Adrenal gland (tissue), 12 donors: ENCODE results near the gene ADAMTS18. TPM values are rescaled to one million over a fixed set of nuclear protein-coding genes. Genes with fewer than 3 reads are reported as not detected.
"Not testable (repeated sequence)": the region's sequence is repeated elsewhere in the genome, so short reads cannot be mapped to it uniquely, and the experiment has no call there.

Experiments used
- DNase-seq, 7 donors: peaks; one replicate each; pipeline ENCODE4 v3.0.0-alpha.2; 2019 to 2020
- H3K27ac ChIP-seq, 5 donors: fragments of 200-600 bp; sonication (generic) in 4 of 5; 1 replicate in 3 of 5; 2 replicates in 2 of 5; pipeline versions ENCODE4 v1.5.1 to v1.8.0; 2016 to 2020; ENCODE audit warnings: mild to moderate bottlenecking in 1 of 5
- H3K27me3 ChIP-seq: fragments of 200-600 bp; 2 replicates; pipeline ENCODE4 v1.8.0; 2021
- H3K36me3 ChIP-seq, 2 donors: fragments of 200-600 bp; replicated peaks in 1 of 2; 1 replicate in 1 of 2; 2 replicates in 1 of 2; pipeline versions ENCODE4 v1.5.1 to v1.8.0; 2018 to 2022
- H3K4me1 ChIP-seq, 2 donors: fragments of 200-600 bp; replicated peaks in 1 of 2; 1 replicate in 1 of 2; 2 replicates in 1 of 2; pipeline versions ENCODE4 v1.5.1 to v1.8.0; 2018 to 2021
- H3K4me3 ChIP-seq, 4 donors: fragments of 200-600 bp; sonication (generic) in 3 of 4; one replicate each; pipeline ENCODE4 v1.5.1; 2016 to 2018
- H3K9me3 ChIP-seq, 3 donors: fragments of 200-600 bp; sonication (generic) in 1 of 3; replicated peaks in 1 of 3; 1 replicate in 2 of 3; 2 replicates in 1 of 3; pipeline versions ENCODE4 v1.5.1 to v1.8.0; 2016 to 2021
- CTCF ChIP-seq, 6 experiments: fragments of 450-650 bp in 4 of 6; fragments of 200-600 bp in 2 of 6; sonication (generic) in 1 of 6; IDR thresholded peaks; 1 replicate in 5 of 6; 2 replicates in 1 of 6; pipeline versions ENCODE4 v1.5.1 to v1.8.0; 2016 to 2021; ENCODE audit warnings: antibody characterized with exemption in 6 of 6, mild to moderate bottlenecking in 2 of 6, moderate library complexity in 1 of 6
- POLR2A ChIP-seq, 2 donors: fragments of 450-650 bp; IDR thresholded peaks; one replicate each; pipeline ENCODE4 v1.6.1; 2017; ENCODE audit warnings: antibody characterized with exemption in 2 of 2, mild to moderate bottlenecking in 2 of 2, moderate library complexity in 1 of 2
- WGBS, 4 donors: extraction: QIAGEN DNeasy Blood & Tissue Kit in 2 of 4; methylation state at CpG; one replicate each; pipeline versions ENCODE4 v1.1.5 to v1.1.7; 2013 to 2017; 5-methylcytosine and 5-hydroxymethylcytosine counted together
- intact Hi-C, 2 donors: fragments of 100-400 bp; cut with DNase I; formaldehyde crosslinking; loops; one replicate each; pipeline versions ENCODE4 v1.14.1 to v1.15.0; 2022 to 2023
- polyA plus RNA-seq, 3 donors: library from polyadenylated mRNA; stranded (reverse); fragments of 200-250 nt in 2 of 3; fragments of 350-450 nt in 1 of 3; fragmentation: Illumina TruSeq in 1 of 3; extraction: RNeasy Lipid Tissue Mini Kit (QIAGEN cat#74804) in 1 of 3; gene quantifications; one replicate each; pipeline ENCODE4 v1.2.3, GENCODE V29; 2013 to 2014
- total RNA-seq, 9 donors: library from RNA; depleted of rRNA in 4 of 9; stranded (reverse); fragments of >200 nt in 4 of 9; fragments of 120-200 nt in 1 of 9; fragmentation: NEBNext Ultra II Directional in 1 of 9; extraction: Animal tissue kit (Norgen Biotek cat#: 25700) in 1 of 9; gene quantifications; one replicate each; pipeline versions ENCODE4 v1.1.0 to v1.2.4, GENCODE V29; 2013 to 2023
- donor health status: healthy with polysubstance abuse.
- donor health status: Bipolar disorder and iron deficiency.
- donor health status: DM: yes; HTN: yes; CAD: no.
- donor health status: DM: no; HTN: no; CAD: no.
- donor health status: DM: no; HTN: no; CAD: no.
- donor health status: DM: yes; HTN: yes; CAD: no.

The ADAMTS18 gene
- total and polyA plus RNA-seq, 12 donors, result 0.10 to 0.32 (median 0.11) TPM; not detected in 9

- no peaks in the 10 kb centered on the region for H3K27me3 ChIP-seq
- DNase-seq, result no peak
- H3K36me3 ChIP-seq, result no peaks in the 10 kb centered on the region
- intact Hi-C loops, result no loop called here
- H3K4me1 ChIP-seq, result no peaks in the 10 kb centered on the region
- H3K9me3 ChIP-seq, result no peaks in the 10 kb centered on the region
- no peak overlapping the region for H3K27ac ChIP-seq
- TF ChIP-seq CTCF (IDR thresholded peaks at IDR 0.05) (no peak), POLR2A (IDR thresholded peaks at IDR 0.05) (no peak)
- 23 to 61% (median 42%) methylated on average over 2 of the region's 2 CpGs for WGBS, 4 donors
- H3K4me3 ChIP-seq, result no peak overlapping the region
Measured at GRCh38 chr16:77289331-77289809, 145.5 kb downstream of the ADAMTS18 start.

- intact Hi-C loops, result no loop called here
- 53 to 64% (median 60%) methylated on average over 3 of the region's 3 CpGs for WGBS, 4 donors
- DNase-seq, result no peak
- Histone ChIP-seq H3K36me3 (no peaks in the 10 kb centered on the region), H3K27me3 (no peaks in the 10 kb centered on the region), H3K4me3 (no peak overlapping the region), H3K27ac (no peak overlapping the region), H3K4me1 (no peaks in the 10 kb centered on the region), H3K9me3 (no peaks in the 10 kb centered on the region)
- TF ChIP-seq POLR2A (IDR thresholded peaks at IDR 0.05), result no peak
- TF ChIP-seq CTCF (IDR thresholded peaks at IDR 0.05), result no peak
Measured at GRCh38 chr16:77288222-77288621, 146.6 kb downstream of the ADAMTS18 start.

- DNase-seq, result no peak
- intact Hi-C loops, result no loop called here
- WGBS, 4 donors, result 74 to 82% (median 79%) methylated on average over 5 of the region's 5 CpGs
- Histone ChIP-seq H3K4me1 (no peaks in the 10 kb centered on the region), H3K4me3 (no peak overlapping the region), H3K36me3 (no peaks in the 10 kb centered on the region), H3K9me3 (no peaks in the 10 kb centered on the region), H3K27me3 (no peaks in the 10 kb centered on the region), H3K27ac (no peak overlapping the region)
- TF ChIP-seq POLR2A (IDR thresholded peaks at IDR 0.05), result no peak
- TF ChIP-seq CTCF (IDR thresholded peaks at IDR 0.05), result no peak
Measured at GRCh38 chr16:77285676-77286075, 149.2 kb downstream of the ADAMTS18 start.

- Histone ChIP-seq H3K9me3 (no peaks in the 10 kb centered on the region), H3K4me3 (no peak overlapping the region), H3K36me3 (no peaks in the 10 kb centered on the region), H3K27me3 (no peaks in the 10 kb centered on the region), H3K4me1 (no peaks in the 10 kb centered on the region), H3K27ac (no peak overlapping the region)
- no peak for TF ChIP-seq CTCF (IDR thresholded peaks at IDR 0.05)
- TF ChIP-seq POLR2A (IDR thresholded peaks at IDR 0.05), result no peak
- DNase-seq, result no peak
- intact Hi-C loops, result no loop called here
- whole genome bisulfite sequencing, 4 donors, result 44 to 85% (median 77%) methylated on average over 2 of the region's 2 CpGs
Measured at GRCh38 chr16:77282345-77282744, 152.5 kb downstream of the ADAMTS18 start.

- intact Hi-C loops, result not testable (repeated sequence)
- 51 to 63% (median 57%) methylated on average over 8 of the region's 8 CpGs for WGBS, 4 donors
Measured at GRCh38 chr16:77279316-77279715, 155.5 kb downstream of the ADAMTS18 start.

More at GRCh38 chr16:77279316-77279715, 155.5 kb downstream of the ADAMTS18 start:
- DNase-seq, H3K9me3 ChIP-seq, H3K27me3 ChIP-seq, H3K36me3 ChIP-seq, H3K27ac ChIP-seq, H3K4me1 ChIP-seq, H3K4me3 ChIP-seq: not testable (repeated sequence)
